HCT116 (cell line): ENCODE measurements around the gene ZFP36L2. TPM values are rescaled to one million over a fixed set of nuclear protein-coding genes. Genes with fewer than 3 reads are reported as not detected.

Source experiments
- ATAC-seq: fragments of 200-7000 bp; cut with Tn5 transposase; 2 replicates; pipeline ENCODE4 v1.9.1; 2020; ENCODE audit warnings: mild to moderate bottlenecking, moderate library complexity
- BruUV-seq: library from RNA; stranded (reverse); fragments of 400-500 nt; replicated peaks from 2 replicates; lab custom pipeline; 2021; lab: Mats Ljungman, UMichigan
- CTCF ChIA-PET: fragments of 300-600 bp; sonication (Branson Sonifier 250); formaldehyde crosslinking; loops from one replicate; lab custom pipeline; 2021; ENCODE audit warnings: antibody characterized with exemption; lab: Charles Lee
- POLR2A ChIA-PET: fragments of 300-600, 350-600 bp; sonication (Branson Sonifier 250); formaldehyde crosslinking; loops from one replicate; lab custom pipeline; 2021; ENCODE audit warnings: antibody characterized with exemption; lab: Charles Lee
- RAD21 ChIA-PET, 2 experiments: fragments of 300-600 bp; sonication (Branson Sonifier 250); formaldehyde crosslinking; loops; one replicate each; lab custom pipeline; 2023; ENCODE audit warnings: low total read pairs in 2 of 2; ENCODE audit not compliant: uncharacterized antibody in 2 of 2, unreplicated experiment in 2 of 2, low non-redundant PET in 1 of 2; lab: Charles Lee
- DNase-seq: peaks from one replicate; pipeline ENCODE4 v3.0.0-alpha.2; 2010; ENCODE audit warnings: low read depth, low spot score
- H2AFZ ChIP-seq: fragments of 200-600 bp; shearing (Covaris generic), sonication (generic); 2 replicates; pipeline ENCODE4 v1.6.1; 2017; ENCODE audit warnings: low read depth, mixed run types, mixed read lengths, antibody characterized with exemption, low read length; ENCODE audit not compliant: poor library complexity, severe bottlenecking
- H3K27ac ChIP-seq: 2 replicates; pipeline ENCODE4 v1.5.1; 2012; ENCODE audit warnings: low read depth, low read length
- H3K27me3 ChIP-seq: fragments of 200-600 bp; sonication (generic); 2 replicates; pipeline ENCODE4 v1.6.1; 2016; ENCODE audit warnings: mixed run types, low read length, mixed read lengths; ENCODE audit not compliant: insufficient read depth
- H3K36me3 ChIP-seq, 2 experiments: fragments of 200-500 bp in 1 of 2; fragments of 200-600 bp in 1 of 2; sonication (Bioruptor generic) in 1 of 2; sonication (generic) in 1 of 2; 2 replicates each; pipeline versions ENCODE4 v1.5.1 to v1.6.1; 2014 to 2016; ENCODE audit warnings: low read length in 2 of 2, inconsistent platforms in 1 of 2, mixed read lengths in 1 of 2, mixed run types in 1 of 2; ENCODE audit not compliant: insufficient read depth in 2 of 2, control insufficient read depth in 1 of 2
- H3K4me1 ChIP-seq, 2 experiments: fragments of 200-600 bp in 1 of 2; sonication (generic) in 1 of 2; 2 replicates each; pipeline versions ENCODE4 v1.5.1 to v1.6.1; 2012 to 2017; ENCODE audit warnings: low read length in 2 of 2, inconsistent platforms in 1 of 2, mild to moderate bottlenecking in 1 of 2, mixed read lengths in 1 of 2, mixed run types in 1 of 2, moderate library complexity in 1 of 2; ENCODE audit not compliant: insufficient read depth in 2 of 2, control insufficient read depth in 1 of 2
- H3K4me2 ChIP-seq: fragments of 200-600 bp; sonication (generic); 2 replicates; pipeline ENCODE4 v1.6.1; 2017; ENCODE audit warnings: mixed run types, low read length, mixed read lengths
- H3K4me3 ChIP-seq, 2 experiments: fragments of 200-600 bp in 1 of 2; sonication (generic) in 1 of 2; replicated peaks in 1 of 2; 2 replicates each; pipeline ENCODE4 v1.5.1; 2011 to 2016; ENCODE audit warnings: low read length in 2 of 2, control low read depth in 1 of 2, low read depth in 1 of 2, mild to moderate bottlenecking in 1 of 2, mixed read lengths in 1 of 2, mixed run types in 1 of 2
- H3K79me2 ChIP-seq: fragments of 200-600 bp; sonication (generic); 2 replicates; pipeline ENCODE4 v1.6.1; 2017; ENCODE audit warnings: mild to moderate bottlenecking, mixed run types, low read length, moderate library complexity, mixed read lengths; ENCODE audit not compliant: insufficient read depth
- H3K9ac ChIP-seq: fragments of 200-600 bp; sonication (generic); 2 replicates; pipeline ENCODE4 v1.6.1; 2016; ENCODE audit warnings: low read length, mixed read lengths
- H3K9me2 ChIP-seq: fragments of 200-600 bp; sonication (generic), shearing (Covaris generic); 2 replicates; pipeline ENCODE4 v1.6.1; 2017; ENCODE audit warnings: mixed run types, mild to moderate bottlenecking, moderate library complexity; ENCODE audit not compliant: insufficient read depth
- H3K9me3 ChIP-seq, 2 experiments: fragments of 200-500 bp in 1 of 2; fragments of 200-600 bp in 1 of 2; sonication (Bioruptor generic) in 1 of 2; sonication (generic) in 1 of 2; 2 replicates each; pipeline ENCODE4 v1.6.1; 2014 to 2017; ENCODE audit warnings: low read length in 2 of 2, mixed read lengths in 2 of 2, inconsistent platforms in 1 of 2, low read depth in 1 of 2, mild to moderate bottlenecking in 1 of 2, mixed run types in 1 of 2, moderate library complexity in 1 of 2; ENCODE audit not compliant: control insufficient read depth in 1 of 2, insufficient read depth in 1 of 2
- H4K20me1 ChIP-seq: fragments of 200-600 bp; sonication (generic), shearing (Covaris generic); 2 replicates; pipeline ENCODE4 v1.6.1; 2017; ENCODE audit warnings: mixed run types, mild to moderate bottlenecking, moderate library complexity; ENCODE audit not compliant: insufficient read depth
- CBX3 ChIP-seq: IDR thresholded peaks from 2 replicates; pipeline ENCODE4 v1.6.1; 2012; ENCODE audit warnings: low read depth
- EGR1 ChIP-seq: IDR thresholded peaks from 2 replicates; pipeline ENCODE4 v1.6.1; 2012; ENCODE audit warnings: low read depth
- EZH2 ChIP-seq: fragments of 200-600 bp; sonication (generic); IDR thresholded peaks from 2 replicates; pipeline ENCODE4 v1.6.1; 2017; ENCODE audit warnings: antibody characterized with exemption, mixed run types
- JUND ChIP-seq: IDR thresholded peaks from 2 replicates; pipeline ENCODE4 v1.6.1; 2012
- POLR2A ChIP-seq: IDR thresholded peaks from 2 replicates; pipeline ENCODE4 v1.7.0; 2011; ENCODE audit warnings: borderline replicate concordance; ENCODE audit not compliant: insufficient read depth, insufficient read length; ENCODE audit errors: extremely low read depth
- POLR2AphosphoS5 ChIP-seq: IDR thresholded peaks from 2 replicates; pipeline ENCODE4 v1.6.1; 2011; ENCODE audit warnings: mild to moderate bottlenecking, low read depth, low read length, moderate library complexity
- REST ChIP-seq: IDR thresholded peaks from 2 replicates; pipeline ENCODE4 v1.6.1; 2012; ENCODE audit warnings: low read depth
- SP1 ChIP-seq: IDR thresholded peaks from 2 replicates; pipeline ENCODE4 v1.6.1; 2012; ENCODE audit warnings: low read depth
- SRF ChIP-seq: IDR thresholded peaks from 2 replicates; pipeline ENCODE4 v1.6.1; 2012; ENCODE audit warnings: low read depth
- TCF7L2 ChIP-seq: IDR thresholded peaks from 2 replicates; pipeline ENCODE4 v1.7.0; 2011; ENCODE audit warnings: borderline replicate concordance, inconsistent platforms; ENCODE audit not compliant: insufficient read depth, insufficient read length; ENCODE audit errors: extremely low read depth
- YY1 ChIP-seq: IDR thresholded peaks from 2 replicates; pipeline ENCODE4 v1.6.1; 2011; ENCODE audit warnings: low read length, low read depth, moderate library complexity, mild to moderate bottlenecking; ENCODE audit not compliant: insufficient replicate concordance; ENCODE audit errors: extremely low read depth
- ZBTB33 ChIP-seq: IDR thresholded peaks from 2 replicates; pipeline ENCODE4 v1.6.1; 2011; ENCODE audit warnings: mild to moderate bottlenecking, low read length, moderate library complexity; ENCODE audit not compliant: insufficient replicate concordance; ENCODE audit errors: extremely low read depth
- ZNF274 ChIP-seq: fragments of 200-500 bp; sonication (Bioruptor generic); IDR thresholded peaks from 2 replicates; pipeline ENCODE4 v1.6.1; 2014; ENCODE audit warnings: mild to moderate bottlenecking, low read depth, low read length, inconsistent platforms
- intact Hi-C: fragments of 100-400 bp; cut with micrococcal nuclease; formaldehyde crosslinking; loops from 2 replicates; pipeline ENCODE4 v1.10.0; 2022
- total RNA-seq: library from RNA; stranded (reverse); gene quantifications from one replicate; pipeline ENCODE4 v1.2.1, GENCODE V29; 2021; ENCODE audit not compliant: unreplicated experiment
- TF ChIP-seq, protein P1 (sequence below): IDR thresholded peaks from 2 replicates; pipeline ENCODE4 v1.6.1; 2012
- TF ChIP-seq, protein P2 (sequence below), 3 experiments: fragments of 200-600 bp in 1 of 3; sonication (generic) in 1 of 3; IDR thresholded peaks in 2 of 3; conservative IDR thresholded peaks in 1 of 3; 2 replicates each; pipeline ENCODE4 v1.5.1; 2012 to 2017; ENCODE audit warnings: low read depth in 2 of 3, low read length in 2 of 3, antibody characterized with exemption in 1 of 3, borderline replicate concordance in 1 of 3, control low read depth in 1 of 3, mild to moderate bottlenecking in 1 of 3, mixed read lengths in 1 of 3, mixed run types in 1 of 3, moderate library complexity in 1 of 3; ENCODE audit not compliant: insufficient read depth in 1 of 3

ZFP36L2 gene
- total RNA-seq, 1 experiment from 2014 or later: 30.3 TPM

DNA sequence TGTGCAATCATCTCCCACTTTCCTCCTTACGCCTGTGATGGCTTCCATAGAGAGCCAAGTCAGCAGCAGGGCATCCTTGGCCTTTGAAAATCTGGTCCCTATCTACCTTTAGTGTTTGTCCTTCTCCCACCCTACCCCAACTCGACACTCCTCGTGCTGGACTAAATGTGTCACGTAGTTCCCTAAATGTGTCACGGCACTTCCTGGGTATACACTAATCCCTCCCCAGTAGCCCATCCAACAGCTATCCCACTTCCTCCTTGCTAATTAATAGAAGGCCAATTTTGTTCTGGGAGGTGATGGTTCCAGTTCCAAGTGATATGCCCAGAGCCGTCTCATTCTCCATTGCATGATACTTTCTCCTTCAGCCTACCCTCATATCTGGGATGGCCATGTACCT, 36.5 kb upstream of the ZFP36L2 start (continued):
- TF ChIP-seq ZBTB33: no peak
- no peak for TF ChIP-seq JUND
- no peak for TF ChIP-seq ZNF274
- no peak for TF ChIP-seq YY1
- TF ChIP-seq, all 23 proteins: peak for 0

- POLR2A ChIA-PET: no interaction called here
- no peaks in the 10 kb centered on the region for H3K36me3 ChIP-seq
- TF ChIP-seq, protein P1, sequence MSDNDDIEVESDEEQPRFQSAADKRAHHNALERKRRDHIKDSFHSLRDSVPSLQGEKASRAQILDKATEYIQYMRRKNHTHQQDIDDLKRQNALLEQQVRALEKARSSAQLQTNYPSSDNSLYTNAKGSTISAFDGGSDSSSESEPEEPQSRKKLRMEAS: no peak
- TF ChIP-seq POLR2A: no peak
- no peak for TF ChIP-seq SP1
- no peak for TF ChIP-seq YY1
- TF ChIP-seq REST: no peak
- TF ChIP-seq JUND: no peak
- no peak for TF ChIP-seq POLR2AphosphoS5
- no peak for TF ChIP-seq CBX3
- TF ChIP-seq SRF: no peak
- TF ChIP-seq EGR1: no peak
- TF ChIP-seq ZBTB33: no peak
- TF ChIP-seq EZH2: no peak
- TF ChIP-seq, protein P2, sequence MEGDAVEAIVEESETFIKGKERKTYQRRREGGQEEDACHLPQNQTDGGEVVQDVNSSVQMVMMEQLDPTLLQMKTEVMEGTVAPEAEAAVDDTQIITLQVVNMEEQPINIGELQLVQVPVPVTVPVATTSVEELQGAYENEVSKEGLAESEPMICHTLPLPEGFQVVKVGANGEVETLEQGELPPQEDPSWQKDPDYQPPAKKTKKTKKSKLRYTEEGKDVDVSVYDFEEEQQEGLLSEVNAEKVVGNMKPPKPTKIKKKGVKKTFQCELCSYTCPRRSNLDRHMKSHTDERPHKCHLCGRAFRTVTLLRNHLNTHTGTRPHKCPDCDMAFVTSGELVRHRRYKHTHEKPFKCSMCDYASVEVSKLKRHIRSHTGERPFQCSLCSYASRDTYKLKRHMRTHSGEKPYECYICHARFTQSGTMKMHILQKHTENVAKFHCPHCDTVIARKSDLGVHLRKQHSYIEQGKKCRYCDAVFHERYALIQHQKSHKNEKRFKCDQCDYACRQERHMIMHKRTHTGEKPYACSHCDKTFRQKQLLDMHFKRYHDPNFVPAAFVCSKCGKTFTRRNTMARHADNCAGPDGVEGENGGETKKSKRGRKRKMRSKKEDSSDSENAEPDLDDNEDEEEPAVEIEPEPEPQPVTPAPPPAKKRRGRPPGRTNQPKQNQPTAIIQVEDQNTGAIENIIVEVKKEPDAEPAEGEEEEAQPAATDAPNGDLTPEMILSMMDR (IDR thresholded peaks at IDR 0.05 in 2 of 3, conservative IDR thresholded peaks at IDR 0.05 in 1 of 3; ENCODE audit: borderline replicate concordance in 1 of 3, insufficient read depth in 1 of 3, low read depth in 2 of 3, low read length in 2 of 3): no peak
- TF ChIP-seq TCF7L2: no peak
Observed at GRCh38 chr2:43262239-43262638, 35.8 kb upstream of the ZFP36L2 start.

More at GRCh38 chr2:43262239-43262638, 35.8 kb upstream of the ZFP36L2 start:
- no peak overlapping the region for H3K4me2 ChIP-seq
- ChIA-PET CTCF (no interaction called here), RAD21 (no interaction called here)
- no peak overlapping the region for H3K9ac ChIP-seq
- no peaks in the 10 kb centered on the region for H4K20me1 ChIP-seq
- no peaks in the 10 kb centered on the region for H3K9me3 ChIP-seq
- H3K9me2 ChIP-seq: no peaks in the 10 kb centered on the region
- no peaks in the 10 kb centered on the region; a peak in 1 of 4 replicates for H3K4me1 ChIP-seq
- no peak overlapping the region for H2AFZ ChIP-seq
- ATAC-seq (no peak), DNase-seq (no peak)
- no peaks in the 10 kb centered on the region for H3K27me3 ChIP-seq
- no peak overlapping the region for H3K27ac ChIP-seq
- intact Hi-C loops: no loop called here
- no peaks in the 10 kb centered on the region for H3K79me2 ChIP-seq
- no peak overlapping the region for H3K4me3 ChIP-seq
- no TSS peak for BruUV-seq
